Cardiac fibroblast (primary cell): Measurements from ENCODE around the gene GCN1.
"Not testable (repeated sequence)": the region's sequence is repeated elsewhere in the genome, so short reads cannot be mapped to it uniquely, and the experiment has no call there.

Source experiments
- DNase-seq, 2 donors: peaks; one replicate each; pipeline versions ENCODE4 v3.0.0 to v3.0.0-alpha.2; 2010; ENCODE audit warnings: low read depth in 2 of 2
- H3K4me3 ChIP-seq, 2 donors: replicated peaks in 1 of 2; 1 replicate in 1 of 2; 2 replicates in 1 of 2; pipeline ENCODE4 v1.5.1; 2011; ENCODE audit warnings: low read depth in 2 of 2, low read length in 2 of 2, mild to moderate bottlenecking in 2 of 2, moderate library complexity in 1 of 2
- CTCF ChIP-seq: IDR thresholded peaks from one replicate; pipeline ENCODE4 v1.5.1; 2011; ENCODE audit warnings: low read depth, mild to moderate bottlenecking, low read length, inconsistent platforms

GCN1 gene

GRCh38 chr12:120211243-120211903 is 16.9 kb upstream of the GCN1 start:
- DNase-seq, result no peak
- no peak for TF ChIP-seq CTCF
- H3K4me3 ChIP-seq, result no peak overlapping the region

GRCh38 chr12:120209851-120210250 is 15.3 kb upstream of the GCN1 start:
- no peak for DNase-seq
- H3K4me3 ChIP-seq, result no peak overlapping the region
- TF ChIP-seq CTCF, result no peak

- no peak for TF ChIP-seq CTCF
- DNase-seq, result no peak
- no peak overlapping the region for H3K4me3 ChIP-seq
Observed at GRCh38 chr12:120207227-120207626, 12.7 kb upstream of the GCN1 start.

GRCh38 chr12:120206781-120207180 is 12.3 kb upstream of the GCN1 start:
- not testable (repeated sequence) for DNase-seq

GRCh38 chr12:120206228-120206627 is 11.7 kb upstream of the GCN1 start:
- no peak for DNase-seq
- H3K4me3 ChIP-seq, result no peak overlapping the region
- no peak for TF ChIP-seq CTCF

More at GRCh38 chr12:120206781-120207180, 12.3 kb upstream of the GCN1 start:
- H3K4me3 ChIP-seq, result not testable (repeated sequence)

GRCh38 chr12:120204171-120204570 is 9.7 kb upstream of the GCN1 start:
- no peak overlapping the region for H3K4me3 ChIP-seq
- DNase-seq, result no peak
- no peak for TF ChIP-seq CTCF

- TF ChIP-seq CTCF, result no peak
Observed at GRCh38 chr12:120200364-120200800, 5.9 kb upstream of the GCN1 start.

More at GRCh38 chr12:120200364-120200800, 5.9 kb upstream of the GCN1 start:
- H3K4me3 ChIP-seq, result peak overlapping the region; percentile 91 to 97
- DNase-seq, result no peak
